ENCODE measurements around the gene CYP4B1. TPM values are rescaled to one million over a fixed set of nuclear protein-coding genes. Genes with fewer than 3 reads are reported as not detected.

The CYP4B1 gene
- total RNA-seq, 1 experiment from 2014 or later = 0.30 TPM

DNA sequence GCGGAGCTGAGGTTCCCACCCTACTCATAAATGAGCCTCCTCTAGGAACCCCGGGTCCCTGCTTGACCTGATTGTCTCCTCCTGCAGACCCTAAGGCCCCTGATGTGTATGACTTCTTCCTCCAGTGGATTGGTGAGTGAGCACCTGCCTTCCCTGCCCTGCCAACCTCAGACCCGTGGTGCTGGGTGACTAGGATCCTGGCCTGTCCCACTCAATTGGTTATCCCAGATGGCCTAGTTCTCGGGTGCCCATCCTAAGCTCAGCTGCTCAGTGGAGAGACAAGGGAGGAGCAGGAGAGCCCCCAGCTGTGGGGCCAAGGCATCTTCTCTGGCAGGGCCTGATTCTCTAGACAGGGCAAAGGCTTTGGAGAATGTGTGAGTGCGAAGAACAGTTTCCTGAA, 12.2 kb downstream of the CYP4B1 start:
- ATAC-seq (no peak), DNase-seq (ENCODE audit: low read depth, low spot score) (no peak)
- Histone ChIP-seq H3K9me2 (ENCODE audit: insufficient read depth) (no peaks in the 10 kb centered on the region), H3K4me3 (replicated peaks in 1 of 2; ENCODE audit: low read depth in 1 of 2, low read length in 2 of 2) (no peak overlapping the region), H3K9ac (ENCODE audit: low read length) (no peak overlapping the region), H2AFZ (ENCODE audit: low read depth, low read length, poor library complexity, severe bottlenecking) (no peak overlapping the region), H3K4me2 (ENCODE audit: low read length) (no peak overlapping the region), H3K79me2 (ENCODE audit: insufficient read depth, low read length) (no peaks in the 10 kb centered on the region), H4K20me1 (ENCODE audit: insufficient read depth) (no peaks in the 10 kb centered on the region), H3K27me3 (ENCODE audit: insufficient read depth, low read length) (peaks cover 16% of the 10 kb centered on the region; the same call in 1 of the 2 replicates), H3K9me3 (ENCODE audit: control insufficient read depth in 1 of 2, insufficient read depth in 1 of 2, low read depth in 1 of 2, low read length in 2 of 2) (no peaks in the 10 kb centered on the region), H3K36me3 (ENCODE audit: control insufficient read depth in 1 of 2, insufficient read depth in 2 of 2, low read length in 2 of 2) (no peaks in the 10 kb centered on the region), H3K27ac (ENCODE audit: low read depth, low read length) (no peak overlapping the region), H3K4me1 (ENCODE audit: control insufficient read depth in 1 of 2, insufficient read depth in 2 of 2, low read length in 2 of 2) (no peaks in the 10 kb centered on the region)
- ChIA-PET POLR2A (no interaction called here), CTCF (no interaction called here), RAD21 (ENCODE audit: low non-redundant PET in 1 of 2, low total read pairs in 2 of 2, uncharacterized antibody in 2 of 2, unreplicated experiment in 2 of 2) (no interaction called here)
- no peak for TF ChIP-seq ELF1 (IDR thresholded peaks at IDR 0.05; ENCODE audit: borderline replicate concordance, low read depth)
- TF ChIP-seq, protein P1, sequence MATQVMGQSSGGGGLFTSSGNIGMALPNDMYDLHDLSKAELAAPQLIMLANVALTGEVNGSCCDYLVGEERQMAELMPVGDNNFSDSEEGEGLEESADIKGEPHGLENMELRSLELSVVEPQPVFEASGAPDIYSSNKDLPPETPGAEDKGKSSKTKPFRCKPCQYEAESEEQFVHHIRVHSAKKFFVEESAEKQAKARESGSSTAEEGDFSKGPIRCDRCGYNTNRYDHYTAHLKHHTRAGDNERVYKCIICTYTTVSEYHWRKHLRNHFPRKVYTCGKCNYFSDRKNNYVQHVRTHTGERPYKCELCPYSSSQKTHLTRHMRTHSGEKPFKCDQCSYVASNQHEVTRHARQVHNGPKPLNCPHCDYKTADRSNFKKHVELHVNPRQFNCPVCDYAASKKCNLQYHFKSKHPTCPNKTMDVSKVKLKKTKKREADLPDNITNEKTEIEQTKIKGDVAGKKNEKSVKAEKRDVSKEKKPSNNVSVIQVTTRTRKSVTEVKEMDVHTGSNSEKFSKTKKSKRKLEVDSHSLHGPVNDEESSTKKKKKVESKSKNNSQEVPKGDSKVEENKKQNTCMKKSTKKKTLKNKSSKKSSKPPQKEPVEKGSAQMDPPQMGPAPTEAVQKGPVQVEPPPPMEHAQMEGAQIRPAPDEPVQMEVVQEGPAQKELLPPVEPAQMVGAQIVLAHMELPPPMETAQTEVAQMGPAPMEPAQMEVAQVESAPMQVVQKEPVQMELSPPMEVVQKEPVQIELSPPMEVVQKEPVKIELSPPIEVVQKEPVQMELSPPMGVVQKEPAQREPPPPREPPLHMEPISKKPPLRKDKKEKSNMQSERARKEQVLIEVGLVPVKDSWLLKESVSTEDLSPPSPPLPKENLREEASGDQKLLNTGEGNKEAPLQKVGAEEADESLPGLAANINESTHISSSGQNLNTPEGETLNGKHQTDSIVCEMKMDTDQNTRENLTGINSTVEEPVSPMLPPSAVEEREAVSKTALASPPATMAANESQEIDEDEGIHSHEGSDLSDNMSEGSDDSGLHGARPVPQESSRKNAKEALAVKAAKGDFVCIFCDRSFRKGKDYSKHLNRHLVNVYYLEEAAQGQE (IDR thresholded peaks at IDR 0.05; ENCODE audit: low read depth) = no peak
- TF ChIP-seq ZFX (IDR thresholded peaks at IDR 0.05) = no peak
- TF ChIP-seq CBX3 (IDR thresholded peaks at IDR 0.05; ENCODE audit: low read depth) = no peak
- TF ChIP-seq EZH2 (IDR thresholded peaks at IDR 0.05) = no peak
- intact Hi-C loops (cut with micrococcal nuclease) = no loop called here
- no TSS peak for BruUV-seq (replicated peaks)
